WTC11 (cell line): ENCODE measurements around the gene ASAH2. TPM values are rescaled to one million over a fixed set of nuclear protein-coding genes. Genes with fewer than 3 reads are reported as not detected.

Experiments
- ATAC-seq: fragments of 200-7000 bp; cut with Tn5 transposase; 2 replicates; pipeline ENCODE4 v1.10.0; 2021; ENCODE audit warnings: mild to moderate bottlenecking, moderate library complexity
- CTCF ChIA-PET: fragments of 300-600 bp; sonication (Branson Sonifier 250); formaldehyde crosslinking; loops from one replicate; lab custom pipeline; 2021; ENCODE audit warnings: antibody characterized with exemption; lab: Charles Lee
- POLR2A ChIA-PET: fragments of 350-600 bp; sonication (Branson Sonifier 250); formaldehyde crosslinking; loops from one replicate; lab custom pipeline; 2021; ENCODE audit warnings: antibody characterized with exemption; lab: Charles Lee
- DNase-seq: peaks from one replicate; pipeline ENCODE4 v3.0.0; 2021; ENCODE audit warnings: low spot score
- H3K27ac Mint-ChIP-seq: 2 replicates; pipeline ENCODE4 v1.8.0; 2021; ENCODE audit warnings: mixed read lengths
- H3K27me3 Mint-ChIP-seq: 2 replicates; pipeline ENCODE4 v1.8.0; 2021; ENCODE audit warnings: low read depth, mild to moderate bottlenecking, moderate library complexity, mixed read lengths
- H3K36me3 Mint-ChIP-seq: 2 replicates; pipeline ENCODE4 v1.8.0; 2021; ENCODE audit warnings: mixed read lengths
- H3K4me1 Mint-ChIP-seq: 2 replicates; pipeline ENCODE4 v1.8.0; 2022; ENCODE audit warnings: mixed read lengths
- H3K4me3 Mint-ChIP-seq: 2 replicates; pipeline ENCODE4 v1.8.0; 2021; ENCODE audit warnings: mild to moderate bottlenecking, moderate library complexity, mixed read lengths
- H3K9me3 Mint-ChIP-seq: 2 replicates; pipeline ENCODE4 v1.8.0; 2021; ENCODE audit warnings: mixed read lengths
- AFF4 ChIP-seq: sonication (generic); formaldehyde crosslinking; IDR thresholded peaks from 2 replicates; pipeline ENCODE4 v1.8.1; 2023; ENCODE audit warnings: mild to moderate bottlenecking, missing genetic modification reagents, borderline replicate concordance
- AR ChIP-seq: fragments of 250-450 bp; sonication (Bioruptor Pico); IDR thresholded peaks from 2 replicates; pipeline ENCODE4 v1.9.0; 2021; ENCODE audit warnings: mild to moderate bottlenecking
- CTCF ChIP-seq: fragments of 200-600 bp; IDR thresholded peaks from 2 replicates; pipeline ENCODE4 v1.8.0; 2022; ENCODE audit warnings: antibody characterized with exemption
- E2F1 ChIP-seq: sonication (generic); formaldehyde crosslinking; IDR thresholded peaks from 2 replicates; pipeline ENCODE4 v1.8.0; 2022; ENCODE audit warnings: mild to moderate bottlenecking, missing genetic modification reagents
- ERG ChIP-seq: fragments of 250-450 bp; sonication (Bioruptor Pico); IDR thresholded peaks from 2 replicates; pipeline ENCODE4 v1.8.0; 2021; ENCODE audit warnings: mild to moderate bottlenecking
- ETV6 ChIP-seq: sonication (generic); formaldehyde crosslinking; IDR thresholded peaks from 2 replicates; pipeline ENCODE4 v1.8.1; 2022; ENCODE audit warnings: mild to moderate bottlenecking, missing genetic modification reagents
- KAT7 ChIP-seq: sonication (generic); formaldehyde crosslinking; IDR thresholded peaks from 2 replicates; pipeline ENCODE4 v1.8.1; 2023; ENCODE audit warnings: missing genetic modification reagents, mild to moderate bottlenecking, borderline replicate concordance
- MXD4 ChIP-seq: fragments of 250-450 bp; sonication (Bioruptor Pico); IDR thresholded peaks from 2 replicates; pipeline ENCODE4 v1.8.0; 2021; ENCODE audit warnings: mild to moderate bottlenecking, moderate library complexity, borderline replicate concordance
- NFATC4 ChIP-seq: fragments of 250-450 bp; sonication (Bioruptor Pico); IDR thresholded peaks from 2 replicates; pipeline ENCODE4 v1.9.0; 2021; ENCODE audit warnings: mild to moderate bottlenecking
- NFYB ChIP-seq: sonication (generic); formaldehyde crosslinking; conservative IDR thresholded peaks from 2 replicates; pipeline ENCODE4 v1.8.0; 2022; ENCODE audit warnings: low read depth, missing genetic modification reagents
- NR2C2 ChIP-seq: sonication (generic); formaldehyde crosslinking; IDR thresholded peaks from 2 replicates; pipeline ENCODE4 v1.8.0; 2022; ENCODE audit warnings: mild to moderate bottlenecking, missing genetic modification reagents
- PRDM15 ChIP-seq: sonication (generic); formaldehyde crosslinking; IDR thresholded peaks from 2 replicates; pipeline ENCODE4 v1.8.0; 2022; ENCODE audit warnings: missing genetic modification reagents
- PREB ChIP-seq: sonication (generic); formaldehyde crosslinking; IDR thresholded peaks from 2 replicates; pipeline ENCODE4 v1.8.1; 2022; ENCODE audit warnings: mild to moderate bottlenecking, missing genetic modification reagents, moderate library complexity, borderline replicate concordance
- RELA ChIP-seq: sonication (generic); formaldehyde crosslinking; IDR thresholded peaks from 2 replicates; pipeline ENCODE4 v1.8.1; 2022; ENCODE audit warnings: missing genetic modification reagents, mild to moderate bottlenecking, borderline replicate concordance
- SMAD3 ChIP-seq: sonication (generic); formaldehyde crosslinking; IDR thresholded peaks from 2 replicates; pipeline ENCODE4 v1.8.0; 2022; ENCODE audit warnings: missing genetic modification reagents, mild to moderate bottlenecking, borderline replicate concordance
- SMAD4 ChIP-seq: sonication (generic); formaldehyde crosslinking; IDR thresholded peaks from 2 replicates; pipeline ENCODE4 v1.8.0; 2022; ENCODE audit warnings: mild to moderate bottlenecking, missing genetic modification reagents
- SP1 ChIP-seq: sonication (generic); formaldehyde crosslinking; conservative IDR thresholded peaks from 2 replicates; pipeline ENCODE4 v1.8.1; 2022; ENCODE audit warnings: missing genetic modification reagents
- total RNA-seq: library from RNA; stranded (reverse); gene quantifications from 3 replicates; pipeline ENCODE4 v1.2.3, GENCODE V29; 2021

The ASAH2 gene
- total RNA-seq, 1 experiment from 2014 or later = 4.1 TPM

- ATAC-seq (no peak), DNase-seq (no peak)
- CTCF ChIA-PET = no interaction called here
- TF ChIP-seq NR2C2 (CRISPR knock-in tag) = no peak
- no peak for TF ChIP-seq NFATC4
- no peak for TF ChIP-seq MXD4 (CRISPR knock-in tag)
- no peak for TF ChIP-seq NFYB
- no peak for TF ChIP-seq E2F1 (CRISPR knock-in tag)
- no peak for TF ChIP-seq KAT7
- no peak for TF ChIP-seq SMAD3 (CRISPR knock-in tag)
- no peak for TF ChIP-seq PRDM15 (CRISPR knock-in tag)
- no peak for TF ChIP-seq ETV6 (CRISPR knock-in tag)
- no peak for TF ChIP-seq AFF4 (CRISPR knock-in tag)
- no peak for TF ChIP-seq ERG (CRISPR knock-in tag)
- no peak for TF ChIP-seq PREB (CRISPR knock-in tag)
- no peak for TF ChIP-seq RELA
- no peak for TF ChIP-seq SMAD4
- Mint-ChIP-seq H3K4me1 (no peaks in the 10 kb centered on the region), H3K9me3 (no peaks in the 10 kb centered on the region), H3K4me3 (no peak overlapping the region), H3K27me3 (peaks cover 6% of the 10 kb centered on the region; the same call in 1 of the 2 replicates), H3K27ac (no peak overlapping the region), H3K36me3 (no peaks in the 10 kb centered on the region)
- POLR2A ChIA-PET = no interaction called here
Measured at GRCh38 chr10:50250096-50250854, 1.0 kb downstream of the ASAH2 start.

GRCh38 chr10:50248598-50248997 lies 2.7 kb downstream of the ASAH2 start:
- no peak for DNase-seq
- H3K4me3 Mint-ChIP-seq = no peak overlapping the region
- H3K27ac Mint-ChIP-seq = no peak overlapping the region
- ATAC-seq = no peak
- no peaks in the 10 kb centered on the region for H3K36me3 Mint-ChIP-seq
- CTCF ChIA-PET = no interaction called here
- H3K27me3 Mint-ChIP-seq = peaks cover 6% of the 10 kb centered on the region; the same call in 1 of the 2 replicates
- no peaks in the 10 kb centered on the region for H3K4me1 Mint-ChIP-seq
- POLR2A ChIA-PET = no interaction called here
- no peaks in the 10 kb centered on the region for H3K9me3 Mint-ChIP-seq
- TF ChIP-seq SMAD4 (no peak), SP1 (CRISPR knock-in tag) (no peak), AR (CRISPR knock-in tag) (no peak), CTCF (no peak)
